SJSA1 (cell line): ENCODE results near the gene VDR. TPM values are rescaled to one million over a fixed set of nuclear protein-coding genes. Genes with fewer than 3 reads are reported as not detected.

Source experiments
- DNase-seq, 2 experiments: peaks; one replicate each; pipeline ENCODE4 v3.0.0-alpha.2; 2015 to 2020; ENCODE audit warnings: low spot score in 2 of 2, low read depth in 1 of 2
- H3K27ac ChIP-seq: fragments of 250-450 bp; sonication (Bioruptor Pico); 2 replicates; pipeline ENCODE4 v1.5.1; 2020; ENCODE audit warnings: mild to moderate bottlenecking, moderate library complexity
- H3K27me3 ChIP-seq: fragments of 250-450 bp; sonication (Bioruptor Pico); replicated peaks from 2 replicates; pipeline ENCODE4 v1.5.1; 2020; ENCODE audit warnings: mild to moderate bottlenecking, moderate library complexity
- H3K36me3 ChIP-seq: fragments of 250-450 bp; sonication (Bioruptor Pico); 2 replicates; pipeline ENCODE4 v1.5.1; 2020; ENCODE audit warnings: mild to moderate bottlenecking
- H3K4me1 ChIP-seq: fragments of 250-450 bp; sonication (Bioruptor Pico); replicated peaks from 2 replicates; pipeline ENCODE4 v1.6.1; 2021; ENCODE audit warnings: mild to moderate bottlenecking
- H3K4me3 ChIP-seq: fragments of 250-450 bp; sonication (Bioruptor Pico); 2 replicates; pipeline ENCODE4 v1.5.1; 2020; ENCODE audit warnings: mild to moderate bottlenecking
- H3K9me3 ChIP-seq: fragments of 250-450 bp; sonication (Bioruptor Pico); replicated peaks from 2 replicates; pipeline ENCODE4 v1.5.1; 2020; ENCODE audit warnings: mild to moderate bottlenecking
- total RNA-seq: library from RNA; depleted of rRNA; stranded (reverse); fragments of >200 nt; shearing (Covaris generic); gene quantifications from 2 replicates; pipeline ENCODE4 v1.2.3, GENCODE V29; 2014; rRNA removed

VDR gene
- total RNA-seq, result 1.4 and 2.5 TPM in 2 replicates

DNA sequence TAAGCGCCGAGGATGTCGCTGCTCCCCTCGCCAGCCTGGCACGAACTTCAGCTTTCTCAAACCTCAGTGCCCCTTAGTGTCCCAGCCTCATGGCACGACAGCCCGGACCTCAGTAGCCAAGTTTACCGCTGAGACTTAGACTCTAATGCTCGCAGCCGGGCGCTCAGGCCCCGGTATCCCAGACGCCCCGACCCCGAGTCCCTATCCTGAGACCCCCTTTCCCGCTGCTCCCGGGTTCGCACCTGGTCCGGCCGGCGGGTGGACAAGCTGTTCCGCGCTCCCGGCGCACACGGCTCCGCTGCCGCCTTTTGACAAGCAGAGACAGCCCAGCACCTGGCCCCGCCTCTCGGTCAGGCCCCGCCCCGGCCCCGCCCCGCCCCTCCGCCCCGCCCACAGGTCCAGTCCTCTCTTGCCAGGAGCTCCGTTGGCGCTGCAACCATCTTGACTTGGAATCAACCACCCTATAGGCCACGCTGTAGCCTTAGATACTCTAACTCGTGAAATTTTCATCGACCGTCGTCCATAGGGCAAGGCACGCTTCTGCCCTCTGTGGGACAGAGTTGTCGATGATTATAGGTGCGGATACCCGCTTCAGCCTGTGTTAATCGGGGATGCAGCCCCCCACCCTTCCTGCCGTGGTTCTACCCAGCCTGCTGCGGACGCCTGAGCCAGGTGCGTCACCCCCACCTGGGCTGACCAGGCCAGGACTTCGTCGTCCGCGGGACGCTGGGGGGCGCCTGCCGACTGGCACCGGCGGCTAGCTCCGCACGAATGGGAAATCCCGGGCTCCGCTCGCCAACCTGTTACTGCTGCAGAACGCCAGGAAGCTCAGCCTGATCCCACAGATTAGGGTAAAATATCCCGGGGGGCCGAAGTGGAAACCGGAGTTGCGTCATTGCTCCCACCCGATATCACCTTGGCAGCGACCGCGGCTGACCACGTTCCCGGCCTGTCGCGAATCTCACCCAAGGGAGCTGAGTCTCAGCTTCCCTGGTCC, at the start of gene VDR:
TSS of gene VDR (minus strand) at position 282 of the 997 bp plus-strand sequence. CDS start 25,881 bp downstream, outside the sequence.
- Histone ChIP-seq H3K4me1 (peaks cover 24% of the 10 kb centered on the region), H3K36me3 (no peaks in the 10 kb centered on the region)

DNA sequence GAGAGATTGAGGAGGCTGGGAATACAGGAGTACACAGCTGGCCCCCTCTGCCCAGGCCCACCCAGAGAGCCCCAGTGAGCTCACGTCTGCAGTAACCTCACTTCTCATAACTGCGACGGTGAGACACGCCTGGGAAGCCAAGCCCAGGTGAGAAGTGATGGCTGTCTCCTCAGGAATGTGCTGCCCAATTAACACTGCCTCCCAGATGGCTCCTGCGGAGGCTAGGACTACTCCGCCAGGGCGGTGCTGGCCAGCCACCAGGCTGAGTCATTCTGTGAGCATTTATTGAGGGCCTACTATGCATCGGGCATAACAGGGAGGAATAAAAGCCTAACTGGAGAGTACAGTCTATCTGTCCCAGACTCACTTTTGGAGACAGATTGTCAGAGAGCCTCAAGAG, 49.3 kb upstream of the VDR start:
- H3K9me3 ChIP-seq, result peaks cover 4% of the 10 kb centered on the region; the same call in 1 of the 2 replicates
- peaks cover 3% of the 10 kb centered on the region; the same call in 1 of the 2 replicates for H3K4me1 ChIP-seq
- no peak overlapping the region for H3K4me3 ChIP-seq
- no peaks in the 10 kb centered on the region for H3K36me3 ChIP-seq
- DNase-seq, result no peak
- no peaks in the 10 kb centered on the region for H3K27me3 ChIP-seq
- no peak overlapping the region for H3K27ac ChIP-seq

More for the DNA sequence above, at the start of gene VDR:
- peak; percentile 76 to 79 for DNase-seq
- H3K4me3 ChIP-seq, result peak within 1 kb of the TSS; percentile 41
- no peak within 1 kb of the TSS for H3K27ac ChIP-seq
- peaks cover 13% of the 10 kb centered on the region for H3K27me3 ChIP-seq
- no peaks in the 10 kb centered on the region for H3K9me3 ChIP-seq

DNA sequence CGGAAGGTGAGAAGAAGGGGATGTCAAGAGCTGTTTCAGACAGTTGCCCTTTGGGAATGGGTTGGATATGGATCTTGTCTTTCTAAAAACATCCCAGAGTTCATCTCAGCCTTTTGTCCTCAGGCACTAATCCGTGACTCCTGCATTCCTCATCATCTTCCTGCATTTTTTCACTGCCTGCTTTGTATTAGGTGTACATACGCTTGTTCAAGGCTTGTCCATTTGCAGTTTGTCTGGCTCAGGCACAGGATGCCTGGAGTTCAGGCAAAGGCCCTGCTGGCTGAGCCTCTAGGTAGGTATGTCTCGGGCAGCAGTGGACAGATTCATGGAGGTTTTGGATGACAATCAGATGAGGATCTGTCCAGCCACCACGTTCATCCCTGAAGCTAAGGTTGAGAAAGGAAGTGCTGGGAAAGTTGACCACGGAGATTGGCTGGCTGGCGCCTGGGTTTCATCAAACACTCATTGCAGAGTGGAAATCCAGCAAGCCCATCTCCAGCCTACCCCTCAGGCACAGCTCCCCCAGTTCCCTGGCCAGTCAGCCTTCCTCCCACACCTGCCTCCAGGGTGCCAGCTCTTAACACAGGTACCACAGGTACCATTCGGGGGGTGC, 46.2 kb upstream of the VDR start:
- H3K4me3 ChIP-seq, result no peak overlapping the region
- no peaks in the 10 kb centered on the region for H3K36me3 ChIP-seq
- peaks cover 21% of the 10 kb centered on the region for H3K4me1 ChIP-seq
- no peak overlapping the region for H3K27ac ChIP-seq
- H3K27me3 ChIP-seq, result no peaks in the 10 kb centered on the region
- no peak for DNase-seq
- H3K9me3 ChIP-seq, result no peaks in the 10 kb centered on the region

DNA sequence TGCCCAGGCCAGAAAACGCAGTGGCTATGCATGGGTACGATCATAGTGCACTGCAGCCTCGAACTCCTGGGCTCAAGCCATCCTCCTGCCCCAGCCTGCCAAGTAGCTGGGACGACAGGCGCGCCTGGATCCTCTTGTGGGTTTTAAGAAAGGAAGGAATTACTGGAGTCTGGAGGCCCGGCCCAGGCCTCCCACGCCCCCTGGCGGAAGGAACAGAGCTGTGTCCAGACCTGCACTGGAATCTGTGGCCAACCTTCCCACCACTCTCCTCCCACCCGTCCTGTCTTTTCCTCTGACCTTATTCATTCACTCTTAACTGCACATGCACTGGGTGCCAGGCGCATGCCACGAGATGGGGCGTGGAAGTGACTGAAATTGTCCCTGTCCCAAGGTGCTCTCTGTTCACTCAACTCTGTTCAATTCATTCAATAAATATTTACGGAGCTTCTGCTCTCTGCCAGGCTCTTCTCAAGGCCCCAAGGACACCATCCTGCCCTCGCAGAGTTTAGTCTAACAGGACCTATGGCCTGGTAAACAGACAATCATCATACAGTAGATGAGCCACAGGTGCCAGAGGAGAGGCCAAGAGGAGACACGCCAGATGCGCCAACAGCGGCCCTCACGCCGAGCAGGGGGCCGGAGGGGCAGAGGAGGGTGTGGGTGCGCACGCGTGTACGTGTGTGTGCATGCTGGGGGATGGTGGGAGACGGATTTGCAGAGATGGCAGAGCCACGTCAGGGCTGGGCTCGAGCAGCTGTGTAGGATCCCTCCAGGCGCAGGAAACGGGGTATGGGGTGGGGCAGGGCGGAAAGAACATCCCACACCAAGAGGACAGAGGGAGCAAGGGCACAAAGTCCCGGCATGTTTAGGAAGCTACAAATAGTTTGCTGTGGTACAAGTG, 44.9 kb upstream of the VDR start:
- Histone ChIP-seq H3K4me3 (no peak overlapping the region), H3K27ac (no peak overlapping the region), H3K36me3 (no peaks in the 10 kb centered on the region), H3K4me1 (peaks cover 24% of the 10 kb centered on the region), H3K27me3 (no peaks in the 10 kb centered on the region), H3K9me3 (no peaks in the 10 kb centered on the region)
- DNase-seq, result peak; percentile 50 to 77

DNA sequence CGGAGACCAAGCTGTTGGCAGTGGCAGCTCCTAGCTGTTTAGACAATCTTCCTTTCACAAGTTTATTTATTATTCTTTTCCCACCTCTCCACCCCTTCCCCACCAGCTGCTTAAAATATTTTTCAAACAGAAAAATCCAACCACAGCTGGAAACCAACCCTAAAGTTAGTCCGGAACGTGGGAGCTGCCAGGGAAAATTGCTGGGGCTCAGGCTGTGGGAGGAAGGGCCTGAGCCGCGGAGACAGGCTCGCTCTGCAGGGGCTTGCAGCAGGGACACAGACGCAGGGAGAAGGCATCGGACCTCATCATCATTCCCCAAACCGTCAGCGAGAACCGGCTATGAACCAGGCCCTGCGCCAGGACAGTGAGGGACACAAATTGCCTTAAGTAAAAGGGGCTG, 42.5 kb upstream of the VDR start:
- H3K36me3 ChIP-seq, result no peaks in the 10 kb centered on the region
- H3K9me3 ChIP-seq, result no peaks in the 10 kb centered on the region
- no peak overlapping the region for H3K4me3 ChIP-seq
- peaks cover 24% of the 10 kb centered on the region for H3K4me1 ChIP-seq
- no peak overlapping the region for H3K27ac ChIP-seq
- no peak for DNase-seq
- no peaks in the 10 kb centered on the region for H3K27me3 ChIP-seq

DNA sequence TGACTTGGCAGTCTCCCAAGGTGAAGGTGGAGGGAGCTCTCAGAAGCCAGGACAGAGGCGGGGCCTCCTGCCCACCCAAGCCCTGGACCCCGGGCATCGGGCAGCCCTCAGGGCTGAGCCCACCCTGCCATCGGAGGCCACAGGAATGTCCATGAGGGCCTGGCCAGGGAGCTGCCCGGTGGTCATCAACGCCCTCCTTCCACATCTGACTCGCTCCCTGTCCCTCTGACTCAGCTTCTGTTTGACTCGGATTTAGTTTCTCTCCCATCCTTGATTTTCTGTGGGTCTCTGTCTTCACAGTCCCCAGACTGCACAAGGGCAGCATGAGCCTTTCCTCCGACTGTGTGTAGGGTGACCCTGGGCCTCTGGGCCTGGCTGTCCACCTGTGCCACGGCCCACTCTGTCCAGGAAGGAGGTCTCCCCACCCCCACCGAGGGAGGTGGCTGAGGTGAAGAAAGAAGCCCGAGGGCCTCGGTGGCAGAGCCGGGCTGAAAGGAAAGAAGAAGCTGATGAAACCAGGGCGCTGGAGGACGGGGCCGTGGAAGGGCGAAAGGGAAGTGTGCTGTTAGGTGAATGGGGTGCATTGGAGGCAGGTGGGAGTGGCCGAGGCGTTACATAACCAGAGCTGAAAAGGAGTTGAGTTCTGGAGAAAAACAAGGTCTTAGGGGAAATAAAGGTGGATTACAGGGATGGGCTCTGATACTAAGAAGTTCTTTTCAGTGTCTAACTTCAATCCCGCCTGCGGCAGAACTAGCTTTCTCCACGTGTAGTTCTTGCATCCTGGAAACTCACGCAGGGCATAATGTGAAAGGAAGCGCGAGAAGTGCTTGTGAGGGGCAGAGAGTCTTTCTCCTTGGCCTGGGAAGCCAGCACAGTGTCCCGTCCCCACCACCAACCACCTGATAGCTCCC, 41.9 kb upstream of the VDR start:
- H3K4me1 ChIP-seq, result peaks cover 24% of the 10 kb centered on the region
- H3K27me3 ChIP-seq, result no peaks in the 10 kb centered on the region
- peak overlapping the region; percentile 41 for H3K27ac ChIP-seq
- H3K9me3 ChIP-seq, result no peaks in the 10 kb centered on the region
- H3K36me3 ChIP-seq, result no peaks in the 10 kb centered on the region
- DNase-seq, result peak; percentile 62 to 77
- peak overlapping the region; percentile 14 for H3K4me3 ChIP-seq

DNA sequence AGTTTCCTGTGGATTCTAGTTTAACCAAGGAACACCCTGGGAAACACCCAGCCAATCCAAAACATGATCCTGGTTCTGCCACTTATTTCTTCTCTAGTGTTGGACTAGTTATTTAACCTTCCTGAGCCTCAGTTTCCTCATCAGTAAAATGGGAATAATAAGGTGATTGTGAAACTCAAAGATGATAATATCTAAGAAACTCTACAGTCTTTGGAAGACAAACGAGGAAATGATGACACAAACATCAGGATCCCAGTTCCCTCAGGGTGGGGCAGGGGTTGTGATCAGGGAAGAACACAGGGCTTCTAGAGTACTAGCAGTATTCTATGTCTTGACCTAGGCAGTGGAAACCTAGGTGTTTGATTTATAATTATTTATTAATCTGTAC, 40.5 kb upstream of the VDR start:
- no peak overlapping the region for H3K27ac ChIP-seq
- no peak for DNase-seq
- H3K9me3 ChIP-seq, result no peaks in the 10 kb centered on the region
- H3K36me3 ChIP-seq, result no peaks in the 10 kb centered on the region
- no peaks in the 10 kb centered on the region for H3K27me3 ChIP-seq
- H3K4me3 ChIP-seq, result no peak overlapping the region
- H3K4me1 ChIP-seq, result peaks cover 24% of the 10 kb centered on the region

DNA sequence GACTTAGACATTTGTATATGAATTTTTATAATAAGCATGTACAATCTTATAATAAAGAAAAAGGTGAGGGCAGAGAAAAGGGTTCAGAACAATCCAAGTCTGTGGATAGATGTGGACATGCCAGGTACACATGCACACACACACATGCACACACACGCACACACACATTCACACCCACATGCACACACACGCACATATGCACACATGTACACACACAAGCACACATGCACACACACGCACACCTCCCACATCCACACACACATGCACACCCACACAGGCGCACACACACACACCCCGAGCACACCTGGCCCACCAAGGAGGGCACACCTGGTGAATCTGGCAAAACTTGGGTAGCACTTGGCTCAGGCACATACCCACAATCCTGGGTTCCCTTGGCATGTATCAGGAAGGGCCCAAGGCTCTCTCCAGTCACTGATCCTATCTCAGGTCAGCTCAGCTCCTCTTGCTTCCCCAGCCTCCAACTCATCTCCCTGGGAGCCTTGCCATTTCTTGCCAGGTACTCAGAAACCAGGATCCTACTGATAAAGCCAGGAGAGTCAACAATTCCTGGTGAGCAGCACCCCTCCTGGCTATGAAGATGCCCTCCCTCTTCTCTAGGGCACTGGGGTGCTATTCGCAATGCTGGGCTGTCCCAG, 40.0 kb upstream of the VDR start:
- Histone ChIP-seq H3K27me3 (no peaks in the 10 kb centered on the region), H3K36me3 (no peaks in the 10 kb centered on the region), H3K4me3 (no peak overlapping the region), H3K9me3 (no peaks in the 10 kb centered on the region), H3K4me1 (peaks cover 24% of the 10 kb centered on the region), H3K27ac (no peak overlapping the region)
- DNase-seq, result no peak

DNA sequence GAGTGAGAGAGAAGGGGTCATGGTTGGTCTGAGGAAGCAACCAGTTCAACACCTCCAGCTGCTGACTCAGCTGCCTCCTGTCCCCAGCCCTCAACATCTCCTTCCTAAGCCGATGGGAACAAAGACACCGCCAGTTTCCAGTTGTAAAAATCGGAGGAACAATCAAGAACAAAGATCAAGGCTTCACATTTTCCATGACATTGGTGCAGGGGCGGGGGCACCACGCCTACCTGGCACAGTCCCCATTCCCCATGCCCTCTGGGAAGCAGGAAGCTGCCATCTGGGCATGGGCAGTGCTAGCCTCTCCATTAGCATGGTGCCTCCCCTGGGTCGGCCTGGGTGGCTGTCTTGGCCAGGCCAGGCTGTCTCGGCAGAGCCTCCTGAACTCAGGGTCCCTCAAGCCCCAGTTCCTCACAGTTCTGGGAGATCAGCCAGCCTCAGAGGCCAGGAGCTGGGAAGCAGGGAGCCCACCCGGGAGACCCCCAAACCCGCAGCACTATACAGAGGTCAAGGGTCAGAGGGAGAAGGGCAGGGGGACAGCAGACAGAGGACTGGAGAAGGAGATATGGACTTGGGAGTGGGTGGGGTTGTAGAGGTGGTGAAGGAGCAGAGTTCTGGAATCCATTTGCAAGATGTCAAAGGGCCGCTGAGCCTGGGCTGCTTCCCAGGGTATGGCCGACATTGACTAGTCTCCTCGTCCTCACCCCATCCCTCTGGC, 39.0 kb upstream of the VDR start:
- H3K9me3 ChIP-seq, result no peaks in the 10 kb centered on the region
- DNase-seq, result no peak
- H3K27ac ChIP-seq, result no peak overlapping the region
- peaks cover 23% of the 10 kb centered on the region for H3K4me1 ChIP-seq
- H3K27me3 ChIP-seq, result no peaks in the 10 kb centered on the region
- no peak overlapping the region for H3K4me3 ChIP-seq
- H3K36me3 ChIP-seq, result no peaks in the 10 kb centered on the region

DNA sequence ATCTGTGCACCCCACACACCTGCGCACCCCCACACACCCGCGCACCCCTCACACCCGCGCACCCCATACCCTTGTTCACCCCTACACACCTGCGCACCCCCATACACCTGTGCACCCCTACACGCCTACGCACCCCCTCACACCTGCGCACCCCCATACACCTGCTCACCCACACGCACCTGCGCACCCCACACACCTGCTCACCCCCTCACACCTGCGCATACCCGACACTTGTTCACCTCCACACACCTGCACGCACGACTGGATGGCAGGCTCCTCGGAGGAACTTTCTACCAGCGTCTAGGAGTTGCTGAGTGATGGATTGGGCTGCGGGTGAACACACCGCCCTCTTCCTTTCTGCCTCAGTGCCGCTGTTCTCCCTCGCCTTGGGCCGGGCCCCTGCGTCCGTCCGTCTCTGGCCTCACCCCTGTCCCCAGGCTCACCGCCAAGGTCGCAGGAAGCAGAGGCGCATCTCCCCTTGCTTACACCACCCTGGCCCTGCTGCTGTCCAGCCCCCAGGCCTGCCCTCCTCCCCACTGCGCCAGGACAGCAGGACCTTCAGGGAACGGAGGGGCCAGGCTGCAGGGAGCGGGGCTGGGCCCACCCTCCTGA, 37.9 kb upstream of the VDR start:
- no peak for DNase-seq
- peaks cover 32% of the 10 kb centered on the region for H3K4me1 ChIP-seq
- H3K9me3 ChIP-seq, result no peaks in the 10 kb centered on the region
- no peaks in the 10 kb centered on the region for H3K36me3 ChIP-seq
- H3K27ac ChIP-seq, result no peak overlapping the region
- no peaks in the 10 kb centered on the region for H3K27me3 ChIP-seq
- H3K4me3 ChIP-seq, result no peak overlapping the region

DNA sequence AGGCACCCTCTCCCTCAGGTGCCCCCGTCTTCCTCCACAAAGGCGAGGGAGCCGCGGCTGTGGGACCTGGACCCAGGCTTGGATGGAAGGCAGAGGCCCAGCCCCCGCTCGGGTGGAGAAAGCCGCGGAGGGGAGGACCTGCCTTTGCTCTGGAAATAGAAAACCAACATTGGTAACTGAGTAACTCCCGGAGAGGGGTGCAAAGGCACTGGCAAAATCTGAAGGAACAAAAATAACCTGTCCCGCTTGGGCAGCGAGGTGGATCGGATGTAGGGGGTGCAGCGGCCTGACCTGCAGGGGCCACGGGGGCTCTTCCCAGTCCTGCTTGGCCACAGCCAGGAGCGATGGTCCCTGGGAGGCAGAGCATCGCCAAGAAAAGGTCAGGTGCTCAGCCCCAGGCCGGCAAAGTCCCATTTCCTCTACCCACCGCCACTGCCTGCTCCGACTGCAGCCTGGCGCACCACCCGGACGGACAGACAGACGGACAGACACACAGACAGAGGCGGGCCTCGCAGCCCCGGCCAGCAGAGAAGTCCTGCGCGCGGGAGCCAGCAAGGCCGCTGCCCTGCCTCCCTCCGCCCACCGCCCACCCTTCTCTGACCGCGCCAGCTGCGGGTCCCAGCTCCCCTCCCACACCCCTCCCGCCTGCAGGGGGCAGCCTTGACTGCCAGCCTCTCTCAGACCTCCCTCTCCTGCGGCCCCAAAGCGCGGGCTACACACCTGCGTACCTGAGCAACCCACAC, 37.2 kb upstream of the VDR start:
- H3K27me3 ChIP-seq, result no peaks in the 10 kb centered on the region
- H3K9me3 ChIP-seq, result no peaks in the 10 kb centered on the region
- peaks cover 32% of the 10 kb centered on the region for H3K4me1 ChIP-seq
- no peak for DNase-seq
- H3K4me3 ChIP-seq, result no peak overlapping the region
- no peaks in the 10 kb centered on the region for H3K36me3 ChIP-seq
- H3K27ac ChIP-seq, result no peak overlapping the region
